Measurements from ENCODE around the gene FBXL4.

DNA sequence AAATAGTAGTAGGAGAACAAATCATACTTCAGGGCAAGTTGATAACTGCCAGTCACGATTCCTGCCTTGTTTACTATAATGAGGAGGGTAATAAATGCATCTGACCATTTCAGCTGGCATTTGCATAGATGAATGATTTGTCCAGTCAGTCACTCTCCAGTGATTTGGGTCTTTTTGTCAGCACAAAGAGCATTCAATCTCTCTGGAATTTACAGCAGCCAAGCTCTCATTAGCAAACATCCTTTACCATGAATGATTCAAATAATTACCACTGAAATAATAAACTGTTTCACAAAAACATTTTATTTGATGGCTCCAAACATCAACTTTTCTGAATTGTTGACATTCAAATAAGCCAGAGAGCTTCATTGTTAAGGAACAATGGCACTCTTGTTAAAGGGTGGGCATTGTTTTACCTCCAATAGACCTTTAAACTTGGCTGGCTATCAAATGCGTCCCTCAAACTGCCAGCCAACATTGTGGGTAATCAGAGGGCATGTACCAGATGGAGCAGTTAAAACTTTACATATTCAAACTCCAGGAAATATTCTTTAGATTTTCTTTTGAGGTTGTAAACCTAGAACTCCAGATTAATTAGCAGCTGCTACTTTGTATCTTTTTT, 30.0 kb upstream of the FBXL4 start:
- no peak for TF ChIP-seq POLR2A (IDR thresholded peaks at IDR 0.05)
- TF ChIP-seq, protein P1, sequence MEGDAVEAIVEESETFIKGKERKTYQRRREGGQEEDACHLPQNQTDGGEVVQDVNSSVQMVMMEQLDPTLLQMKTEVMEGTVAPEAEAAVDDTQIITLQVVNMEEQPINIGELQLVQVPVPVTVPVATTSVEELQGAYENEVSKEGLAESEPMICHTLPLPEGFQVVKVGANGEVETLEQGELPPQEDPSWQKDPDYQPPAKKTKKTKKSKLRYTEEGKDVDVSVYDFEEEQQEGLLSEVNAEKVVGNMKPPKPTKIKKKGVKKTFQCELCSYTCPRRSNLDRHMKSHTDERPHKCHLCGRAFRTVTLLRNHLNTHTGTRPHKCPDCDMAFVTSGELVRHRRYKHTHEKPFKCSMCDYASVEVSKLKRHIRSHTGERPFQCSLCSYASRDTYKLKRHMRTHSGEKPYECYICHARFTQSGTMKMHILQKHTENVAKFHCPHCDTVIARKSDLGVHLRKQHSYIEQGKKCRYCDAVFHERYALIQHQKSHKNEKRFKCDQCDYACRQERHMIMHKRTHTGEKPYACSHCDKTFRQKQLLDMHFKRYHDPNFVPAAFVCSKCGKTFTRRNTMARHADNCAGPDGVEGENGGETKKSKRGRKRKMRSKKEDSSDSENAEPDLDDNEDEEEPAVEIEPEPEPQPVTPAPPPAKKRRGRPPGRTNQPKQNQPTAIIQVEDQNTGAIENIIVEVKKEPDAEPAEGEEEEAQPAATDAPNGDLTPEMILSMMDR (IDR thresholded peaks at IDR 0.05) = no peak
